CD14-positive monocyte (primary cell): ENCODE results near the gene ANTXR1. TPM values are rescaled to one million over a fixed set of nuclear protein-coding genes. Genes with fewer than 3 reads are reported as not detected.

ENCODE experiments used
- DNase-seq, 3 donors: peaks; one replicate each; pipeline ENCODE4 v3.0.0-alpha.2; 2011 to 2022
- H2AFZ ChIP-seq: 2 replicates; pipeline ENCODE4 v1.6.0; 2012; ENCODE audit warnings: mild to moderate bottlenecking, low read depth, low read length, inconsistent platforms; ENCODE audit not compliant: insufficient read depth, poor library complexity, severe bottlenecking
- H3K27ac ChIP-seq, 2 donors: 1 replicate in 1 of 2; 2 replicates in 1 of 2; pipeline ENCODE4 v1.5.1; 2012 to 2013; ENCODE audit warnings: low read length in 2 of 2, control low read depth in 1 of 2, inconsistent platforms in 1 of 2, low read depth in 1 of 2, mild to moderate bottlenecking in 1 of 2
- H3K27me3 ChIP-seq, 2 donors: one replicate each; pipeline versions ENCODE4 v1.6.0 to v1.6.1; 2011 to 2013; ENCODE audit warnings: low read length in 2 of 2; ENCODE audit not compliant: control insufficient read depth in 2 of 2, insufficient read depth in 2 of 2
- H3K36me3 ChIP-seq, 2 donors: replicated peaks in 1 of 2; 1 replicate in 1 of 2; 2 replicates in 1 of 2; pipeline versions ENCODE4 v1.5.1 to v1.6.1; 2012 to 2013; ENCODE audit warnings: low read length in 2 of 2, control low read depth in 1 of 2, inconsistent platforms in 1 of 2, mild to moderate bottlenecking in 1 of 2; ENCODE audit not compliant: insufficient read depth in 2 of 2, control insufficient read depth in 1 of 2
- H3K4me1 ChIP-seq, 2 donors: 1 replicate in 1 of 2; 2 replicates in 1 of 2; pipeline versions ENCODE4 v1.5.1 to v1.6.1; 2012 to 2013; ENCODE audit warnings: low read length in 2 of 2, control low read depth in 1 of 2, inconsistent platforms in 1 of 2, mild to moderate bottlenecking in 1 of 2, moderate library complexity in 1 of 2; ENCODE audit not compliant: insufficient read depth in 2 of 2, control insufficient read depth in 1 of 2
- H3K4me2 ChIP-seq: replicated peaks from 2 replicates; pipeline ENCODE3; 2012; ENCODE audit warnings: low read length, moderate library complexity, mild to moderate bottlenecking; ENCODE audit not compliant: poor library complexity, severe bottlenecking; ENCODE audit errors: extremely low read depth
- H3K4me3 ChIP-seq, 3 experiments: fragments of 200-600 bp in 1 of 3; sonication (generic) in 1 of 3; replicated peaks in 1 of 3; 1 replicate in 2 of 3; 2 replicates in 1 of 3; pipeline ENCODE4 v1.5.1; 2011 to 2013; ENCODE audit warnings: low read length in 3 of 3, mild to moderate bottlenecking in 3 of 3, control low read depth in 2 of 3, low read depth in 2 of 3, inconsistent platforms in 1 of 3, moderate library complexity in 1 of 3
- H3K79me2 ChIP-seq: 2 replicates; pipeline ENCODE4 v1.6.0; 2012; ENCODE audit warnings: mild to moderate bottlenecking, control low read depth, inconsistent platforms, low read length, moderate library complexity; ENCODE audit not compliant: insufficient read depth
- H3K9ac ChIP-seq: 2 replicates; pipeline ENCODE4 v1.6.0; 2017; ENCODE audit warnings: low read length, mild to moderate bottlenecking; ENCODE audit not compliant: insufficient read depth, poor library complexity, severe bottlenecking
- H3K9me3 ChIP-seq, 2 donors: replicated peaks in 1 of 2; 1 replicate in 1 of 2; 2 replicates in 1 of 2; pipeline versions ENCODE4 v1.5.1 to v1.6.1; 2012 to 2013; ENCODE audit warnings: low read length in 2 of 2, control low read depth in 1 of 2; ENCODE audit not compliant: control insufficient read depth in 1 of 2, insufficient read depth in 1 of 2
- H4K20me1 ChIP-seq: 2 replicates; pipeline ENCODE4 v1.6.0; 2012; ENCODE audit warnings: mild to moderate bottlenecking, low read length, control low read depth, moderate library complexity; ENCODE audit not compliant: insufficient read depth
- H3K27ac Mint-ChIP-seq, 7 donors: one replicate each; pipeline ENCODE4 v1.8.0; 2020; ENCODE audit warnings: mild to moderate bottlenecking in 7 of 7, mixed read lengths in 7 of 7, moderate library complexity in 6 of 7, inconsistent platforms in 2 of 7
- H3K27me3 Mint-ChIP-seq, 3 donors: one replicate each; pipeline ENCODE4 v1.8.0; 2021 to 2022; ENCODE audit warnings: low read depth in 3 of 3, mild to moderate bottlenecking in 3 of 3, mixed read lengths in 3 of 3, moderate library complexity in 3 of 3, inconsistent platforms in 1 of 3
- H3K36me3 Mint-ChIP-seq, 2 donors: one replicate each; pipeline ENCODE4 v1.8.0; 2020; ENCODE audit warnings: mixed read lengths in 2 of 2, inconsistent platforms in 1 of 2, mild to moderate bottlenecking in 1 of 2
- H3K4me1 Mint-ChIP-seq: one replicate; pipeline ENCODE4 v1.8.0; 2020; ENCODE audit warnings: mild to moderate bottlenecking, mixed read lengths
- H3K4me3 Mint-ChIP-seq, 2 donors: one replicate each; pipeline ENCODE4 v1.8.0; 2020; ENCODE audit warnings: mild to moderate bottlenecking in 2 of 2, mixed read lengths in 2 of 2, moderate library complexity in 1 of 2
- H3K9me3 Mint-ChIP-seq, 7 donors: one replicate each; pipeline ENCODE4 v1.8.0; 2020 to 2022; ENCODE audit warnings: mixed read lengths in 7 of 7, mild to moderate bottlenecking in 6 of 7, moderate library complexity in 6 of 7, inconsistent platforms in 2 of 7
- WGBS: methylation state at CpG from one replicate; pipeline ENCODE4 v1.1.5; 2013; ENCODE audit warnings: missing lambda C conversion rate; ENCODE audit not compliant: insufficient coverage; 5-methylcytosine and 5-hydroxymethylcytosine counted together
- intact Hi-C, 2 donors: fragments of 100-400 bp; cut with micrococcal nuclease; formaldehyde crosslinking; loops; one replicate each; pipeline versions ENCODE4 v1.15.0 to v1.15.1; 2023
- polyA plus RNA-seq, 3 donors: library from polyadenylated mRNA; depleted of rRNA in 1 of 3; unstranded in 2 of 3; stranded (reverse) in 1 of 3; fragments of 300-500 nt in 2 of 3; fragments of >200 nt in 1 of 3; fragmentation: Illumina TruSeq in 2 of 3; gene quantifications; 1 replicate in 2 of 3; 2 replicates in 1 of 3; pipeline ENCODE4 v1.2.3, GENCODE V29; 2012 to 2021
- TF ChIP-seq, protein P1 (sequence below): fragments of 200-600 bp; IDR thresholded peaks from one replicate; pipeline ENCODE4 v1.8.0; 2022; ENCODE audit warnings: antibody characterized with exemption, mild to moderate bottlenecking

The ANTXR1 gene
- polyA plus RNA-seq, 3 donors, result not detected

GRCh38 chr2:69033461-69034095 lies 20.6 kb downstream of the ANTXR1 start:
- Histone ChIP-seq H3K27ac (no peak overlapping the region), H4K20me1 (no peaks in the 10 kb centered on the region), H2AFZ (no peak overlapping the region), H3K79me2 (no peaks in the 10 kb centered on the region), H3K4me2 (no peak overlapping the region), H3K36me3 (no peaks in the 10 kb centered on the region), H3K4me3 (no peak overlapping the region), H3K9ac (no peak overlapping the region), H3K9me3 (no peaks in the 10 kb centered on the region), H3K27me3 (peaks cover 0 to 5% of the 10 kb centered on the region in 2 donors), H3K4me1 (no peaks in the 10 kb centered on the region)
- H3K36me3 Mint-ChIP-seq, result no peaks in the 10 kb centered on the region
- 100% methylated on average over 1 of the region's 1 CpG for WGBS
- intact Hi-C loops, result loop anchor here in 1 of 2 donors (10.0 kb wide), 1 partner anchor 181 kb away; no protein-coding TSS in a partner anchor
- no peaks in the 10 kb centered on the region for H3K9me3 Mint-ChIP-seq
- H3K4me3 Mint-ChIP-seq, result no peak overlapping the region
- H3K27me3 Mint-ChIP-seq, result peaks cover 5 to 11% (median 8%) of the 10 kb centered on the region in 3 donors
- TF ChIP-seq, protein P1, sequence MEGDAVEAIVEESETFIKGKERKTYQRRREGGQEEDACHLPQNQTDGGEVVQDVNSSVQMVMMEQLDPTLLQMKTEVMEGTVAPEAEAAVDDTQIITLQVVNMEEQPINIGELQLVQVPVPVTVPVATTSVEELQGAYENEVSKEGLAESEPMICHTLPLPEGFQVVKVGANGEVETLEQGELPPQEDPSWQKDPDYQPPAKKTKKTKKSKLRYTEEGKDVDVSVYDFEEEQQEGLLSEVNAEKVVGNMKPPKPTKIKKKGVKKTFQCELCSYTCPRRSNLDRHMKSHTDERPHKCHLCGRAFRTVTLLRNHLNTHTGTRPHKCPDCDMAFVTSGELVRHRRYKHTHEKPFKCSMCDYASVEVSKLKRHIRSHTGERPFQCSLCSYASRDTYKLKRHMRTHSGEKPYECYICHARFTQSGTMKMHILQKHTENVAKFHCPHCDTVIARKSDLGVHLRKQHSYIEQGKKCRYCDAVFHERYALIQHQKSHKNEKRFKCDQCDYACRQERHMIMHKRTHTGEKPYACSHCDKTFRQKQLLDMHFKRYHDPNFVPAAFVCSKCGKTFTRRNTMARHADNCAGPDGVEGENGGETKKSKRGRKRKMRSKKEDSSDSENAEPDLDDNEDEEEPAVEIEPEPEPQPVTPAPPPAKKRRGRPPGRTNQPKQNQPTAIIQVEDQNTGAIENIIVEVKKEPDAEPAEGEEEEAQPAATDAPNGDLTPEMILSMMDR, result no peak
- peaks cover 1% of the 10 kb centered on the region for H3K4me1 Mint-ChIP-seq
- no peak for DNase-seq
- H3K27ac Mint-ChIP-seq, result no peak overlapping the region

DNA sequence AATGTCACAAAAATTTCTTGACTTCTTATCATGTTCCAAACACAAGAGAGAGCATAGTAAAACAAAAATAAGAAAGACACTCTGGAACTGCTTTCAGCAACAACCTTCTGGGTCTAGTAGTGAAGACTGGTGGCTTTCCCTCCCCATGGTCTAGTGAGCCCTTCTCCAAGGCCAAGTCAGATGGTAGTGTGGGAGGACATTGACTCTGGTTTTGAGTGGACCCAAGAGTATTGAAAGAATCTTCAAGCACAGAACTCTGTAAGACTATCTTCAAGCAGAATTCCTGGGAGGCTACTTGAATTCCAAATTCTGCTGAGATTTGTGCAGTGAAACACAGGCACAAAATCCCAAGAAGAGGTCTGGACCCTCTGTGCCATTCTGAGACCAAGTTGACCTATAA lies 21.1 kb downstream of the ANTXR1 start:
- peaks cover 0 to 5% of the 10 kb centered on the region in 2 donors for H3K27me3 ChIP-seq
- no peak overlapping the region for H2AFZ ChIP-seq
- H3K4me3 ChIP-seq, result no peak overlapping the region
- no peaks in the 10 kb centered on the region for H3K9me3 ChIP-seq
- H3K36me3 ChIP-seq, result no peaks in the 10 kb centered on the region
- H3K4me1 ChIP-seq, result no peaks in the 10 kb centered on the region
- Mint-ChIP-seq H3K36me3 (no peaks in the 10 kb centered on the region), H3K27me3 (peaks cover 2 to 11% (median 10%) of the 10 kb centered on the region in 3 donors), H3K9me3 (no peaks in the 10 kb centered on the region), H3K4me1 (peaks cover 1% of the 10 kb centered on the region), H3K27ac (no peak overlapping the region), H3K4me3 (no peak overlapping the region)
- intact Hi-C loops, result loop anchor here in 1 of 2 donors (10.0 kb wide), 1 partner anchor 181 kb away; no protein-coding TSS in a partner anchor
- H4K20me1 ChIP-seq, result no peaks in the 10 kb centered on the region
- no peak overlapping the region for H3K9ac ChIP-seq
- no peak for DNase-seq
- H3K4me2 ChIP-seq, result no peak overlapping the region
- H3K79me2 ChIP-seq, result no peaks in the 10 kb centered on the region
- H3K27ac ChIP-seq, result no peak overlapping the region
- TF ChIP-seq, protein P1, result no peak
